Osteoblast (primary cell): ENCODE measurements around the gene FBXL15. TPM values are rescaled to one million over a fixed set of nuclear protein-coding genes. Genes with fewer than 3 reads are reported as not detected.

ENCODE experiments used
- DNase-seq: peaks from one replicate; pipeline ENCODE4 v3.0.0; 2011; ENCODE audit warnings: low spot score, mixed read lengths; ENCODE audit not compliant: insufficient read length; ENCODE audit errors: missing footprints
- H2AFZ ChIP-seq: 2 replicates; pipeline ENCODE4 v1.6.0; 2011; ENCODE audit warnings: mild to moderate bottlenecking, low read length
- H3K27ac ChIP-seq: 2 replicates; pipeline ENCODE4 v1.5.1; 2011; ENCODE audit warnings: mild to moderate bottlenecking, low read depth, low read length, moderate library complexity
- H3K27me3 ChIP-seq: 2 replicates; pipeline ENCODE4 v1.6.0; 2012; ENCODE audit warnings: mild to moderate bottlenecking, control low read depth, inconsistent platforms, low read length, moderate library complexity; ENCODE audit not compliant: insufficient read depth
- H3K36me3 ChIP-seq: 2 replicates; pipeline ENCODE4 v1.5.1; 2011; ENCODE audit warnings: mild to moderate bottlenecking, low read length, control low read depth, moderate library complexity; ENCODE audit not compliant: insufficient read depth
- H3K4me1 ChIP-seq: 2 replicates; pipeline ENCODE4 v1.5.1; 2011; ENCODE audit warnings: mild to moderate bottlenecking, low read length, control low read depth, moderate library complexity; ENCODE audit not compliant: insufficient read depth
- H3K4me2 ChIP-seq: 2 replicates; pipeline ENCODE4 v1.6.0; 2011; ENCODE audit warnings: mild to moderate bottlenecking, low read length; ENCODE audit not compliant: insufficient read depth
- H3K4me3 ChIP-seq: fragments of 200-600 bp; sonication (generic); 3 replicates; pipeline ENCODE4 v1.5.1; 2012; ENCODE audit warnings: mild to moderate bottlenecking, low read length, inconsistent platforms; ENCODE audit not compliant: insufficient read depth
- H3K79me2 ChIP-seq: 2 replicates; pipeline ENCODE4 v1.6.0; 2012; ENCODE audit warnings: mild to moderate bottlenecking, low read length, control low read depth, inconsistent platforms; ENCODE audit not compliant: insufficient read depth
- H3K9me3 ChIP-seq: 2 replicates; pipeline ENCODE4 v1.5.1; 2011; ENCODE audit warnings: low read depth, low read length, control low read depth
- H4K20me1 ChIP-seq: 2 replicates; pipeline ENCODE4 v1.6.0; 2012; ENCODE audit warnings: mild to moderate bottlenecking, low read length, control low read depth; ENCODE audit not compliant: insufficient read depth
- CTCF ChIP-seq: IDR thresholded peaks from 2 replicates; pipeline ENCODE4 v1.5.1; 2011; ENCODE audit warnings: mild to moderate bottlenecking, low read depth, low read length, moderate library complexity; ENCODE audit errors: extremely low read depth
- total RNA-seq: library from RNA; depleted of rRNA; stranded (reverse); fragments of >200 nt; gene quantifications from 2 replicates; pipeline ENCODE4 v1.2.3, GENCODE V29; 2012

FBXL15 gene
- total RNA-seq, 1 donor, result 9.4 TPM

DNA sequence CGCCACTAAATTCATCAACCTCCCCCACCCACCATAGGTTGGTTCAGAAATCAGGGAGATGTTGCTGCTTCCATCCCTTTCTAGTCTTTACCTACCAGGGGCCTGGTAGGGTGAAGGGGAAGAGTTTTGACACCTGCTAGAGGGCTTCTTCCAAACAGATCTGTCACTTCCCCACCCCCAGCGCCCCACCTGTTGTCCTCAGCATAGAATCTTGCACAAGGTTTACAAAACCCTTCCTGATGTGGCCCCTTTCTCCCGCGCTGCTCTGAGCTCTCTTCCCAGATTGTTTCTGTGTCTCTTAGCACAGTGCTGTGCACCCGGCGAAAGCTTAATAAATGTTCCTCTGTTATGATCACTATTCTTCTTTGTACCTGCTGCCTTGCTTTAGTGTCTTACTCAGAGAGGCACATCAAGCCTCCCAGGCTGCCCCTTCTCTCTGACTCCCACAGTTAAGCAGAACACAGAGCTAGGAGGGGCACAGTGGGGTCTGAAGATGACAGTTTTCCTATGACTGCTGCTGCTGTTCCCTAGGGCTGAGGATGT lies 41.9 kb downstream of the FBXL15 start:
- Histone ChIP-seq H3K4me3 (no peak overlapping the region), H3K4me1 (peaks cover 9% of the 10 kb centered on the region), H3K4me2 (no peak overlapping the region), H3K27me3 (peaks cover 18% of the 10 kb centered on the region), H2AFZ (no peak overlapping the region), H3K36me3 (no peaks in the 10 kb centered on the region), H3K79me2 (no peaks in the 10 kb centered on the region), H3K9me3 (no peaks in the 10 kb centered on the region), H3K27ac (no peak overlapping the region), H4K20me1 (no peaks in the 10 kb centered on the region)
- TF ChIP-seq CTCF, result no peak
- no peak for DNase-seq

DNA sequence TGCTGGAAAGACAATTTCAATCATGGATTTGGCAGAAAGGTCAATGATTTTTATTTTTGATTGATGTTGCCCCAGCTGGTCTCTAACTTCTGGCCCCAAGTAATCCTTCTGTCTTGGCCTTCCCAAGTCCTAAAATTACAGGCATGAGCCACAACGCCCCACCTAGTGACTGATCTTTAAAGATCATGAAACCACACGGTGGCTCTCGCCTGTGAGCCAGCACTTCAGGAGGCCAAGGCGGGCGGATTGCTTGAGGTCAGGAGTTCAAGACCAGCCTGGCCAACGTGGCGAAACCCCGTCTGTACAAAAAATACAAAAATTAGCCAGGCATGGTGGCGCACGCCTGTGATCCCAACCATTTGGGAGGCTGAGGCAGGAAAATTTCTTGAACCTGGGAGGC lies 43.3 kb downstream of the FBXL15 start:
- no peak for TF ChIP-seq CTCF
- Histone ChIP-seq H3K4me3 (no peak overlapping the region), H3K9me3 (no peaks in the 10 kb centered on the region), H4K20me1 (no peaks in the 10 kb centered on the region), H3K4me1 (peaks cover 19% of the 10 kb centered on the region), H3K79me2 (no peaks in the 10 kb centered on the region), H2AFZ (no peak overlapping the region), H3K4me2 (no peak overlapping the region), H3K27ac (no peak overlapping the region), H3K36me3 (no peaks in the 10 kb centered on the region), H3K27me3 (peaks cover 18% of the 10 kb centered on the region)
- DNase-seq, result no peak

- Histone ChIP-seq H3K4me2 (no peak overlapping the region), H2AFZ (no peak overlapping the region), H3K36me3 (no peaks in the 10 kb centered on the region), H3K27me3 (peaks cover 18% of the 10 kb centered on the region), H3K27ac (no peak overlapping the region), H3K9me3 (no peaks in the 10 kb centered on the region), H3K79me2 (no peaks in the 10 kb centered on the region), H3K4me1 (peaks cover 23% of the 10 kb centered on the region), H3K4me3 (no peak overlapping the region), H4K20me1 (no peaks in the 10 kb centered on the region)
- no peak for TF ChIP-seq CTCF
- DNase-seq, result peak; percentile 44
Observed at GRCh38 chr10:102465466-102465865, 44.8 kb downstream of the FBXL15 start.

GRCh38 chr10:102467318-102467717 lies 46.7 kb downstream of the FBXL15 start:
- H4K20me1 ChIP-seq, result no peaks in the 10 kb centered on the region
- H3K4me1 ChIP-seq, result peaks cover 14% of the 10 kb centered on the region
- no peak overlapping the region for H3K4me2 ChIP-seq
- H3K27me3 ChIP-seq, result peaks cover 9% of the 10 kb centered on the region
- TF ChIP-seq CTCF, result no peak
- H3K36me3 ChIP-seq, result no peaks in the 10 kb centered on the region
- H2AFZ ChIP-seq, result no peak overlapping the region
- no peak overlapping the region for H3K27ac ChIP-seq
- H3K9me3 ChIP-seq, result no peaks in the 10 kb centered on the region
- no peak overlapping the region for H3K4me3 ChIP-seq
- no peaks in the 10 kb centered on the region for H3K79me2 ChIP-seq
- no peak for DNase-seq
